Brain pericyte (primary cell): ENCODE data around the gene SLC35E4.
"Not testable (repeated sequence)": the region's sequence is repeated elsewhere in the genome, so short reads cannot be mapped to it uniquely, and the experiment has no call there.

Source experiments
- DNase-seq: peaks from one replicate; pipeline ENCODE4 v3.0.0-alpha.2; 2012; ENCODE audit warnings: low read depth, low spot score

SLC35E4 gene

GRCh38 chr22:30650508-30651116 lies 15.0 kb downstream of the SLC35E4 start:
- no peak for DNase-seq

DNA sequence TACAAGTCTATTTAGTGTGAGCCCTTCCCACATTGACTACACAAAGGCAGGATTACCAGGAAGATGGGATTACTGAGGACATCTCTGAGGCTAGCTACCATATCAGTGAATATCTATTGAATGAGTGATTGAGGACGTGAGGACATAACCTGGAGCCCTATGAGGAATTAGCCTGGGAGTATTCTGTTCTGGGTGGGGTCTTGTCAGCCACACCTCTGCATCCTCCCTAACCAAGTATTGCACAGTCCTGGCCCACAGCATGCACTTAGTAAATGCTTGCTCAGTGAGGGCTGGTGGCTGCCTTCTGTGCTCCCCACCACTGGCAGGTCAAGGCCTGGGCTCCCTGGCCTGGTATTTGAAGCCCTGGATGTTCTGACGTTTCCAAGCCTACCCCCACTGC lies 17.3 kb downstream of the SLC35E4 start:
- no peak for DNase-seq

GRCh38 chr22:30654361-30654760 lies 18.8 kb downstream of the SLC35E4 start:
- DNase-seq: no peak

DNA sequence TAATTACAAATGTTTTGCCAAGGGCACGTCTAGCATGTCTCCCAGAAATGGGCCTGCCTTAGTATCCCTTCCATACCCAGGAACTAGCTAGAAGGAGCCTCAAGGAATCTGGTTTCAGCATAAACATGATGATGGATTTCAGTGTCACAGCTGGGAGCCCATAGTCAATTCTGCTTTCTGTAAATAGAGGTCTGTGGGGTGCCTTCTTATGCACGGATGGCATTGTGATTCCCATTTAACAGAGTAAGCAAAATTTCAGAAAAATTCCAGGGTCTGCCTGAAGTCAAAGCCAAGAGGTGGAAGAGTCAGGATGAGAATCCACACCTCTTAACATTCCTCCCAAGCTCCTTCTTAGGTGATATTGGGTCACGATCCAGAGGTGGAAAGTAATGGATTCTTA lies 20.0 kb downstream of the SLC35E4 start:
- peak; percentile 65 for DNase-seq

DNA sequence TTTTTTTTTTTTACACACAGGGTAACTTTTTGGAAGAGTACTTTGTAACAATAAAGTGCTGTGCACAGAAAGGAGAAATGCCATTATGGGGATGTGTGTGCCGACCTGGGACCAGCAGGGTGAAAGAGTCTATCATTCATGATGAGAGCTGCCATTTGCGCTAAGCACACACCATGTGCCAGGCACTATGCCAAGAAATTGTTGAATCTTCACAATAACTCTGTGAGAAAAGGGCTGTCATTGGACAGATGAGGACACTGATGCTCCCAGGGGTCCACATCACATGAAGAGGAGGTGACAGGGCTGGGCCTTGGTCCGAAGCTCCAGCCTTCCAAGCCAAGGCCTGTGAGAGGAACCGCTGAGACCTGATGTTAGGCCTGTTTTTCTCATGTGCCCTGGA lies 26.5 kb downstream of the SLC35E4 start:
- DNase-seq: no peak

DNA sequence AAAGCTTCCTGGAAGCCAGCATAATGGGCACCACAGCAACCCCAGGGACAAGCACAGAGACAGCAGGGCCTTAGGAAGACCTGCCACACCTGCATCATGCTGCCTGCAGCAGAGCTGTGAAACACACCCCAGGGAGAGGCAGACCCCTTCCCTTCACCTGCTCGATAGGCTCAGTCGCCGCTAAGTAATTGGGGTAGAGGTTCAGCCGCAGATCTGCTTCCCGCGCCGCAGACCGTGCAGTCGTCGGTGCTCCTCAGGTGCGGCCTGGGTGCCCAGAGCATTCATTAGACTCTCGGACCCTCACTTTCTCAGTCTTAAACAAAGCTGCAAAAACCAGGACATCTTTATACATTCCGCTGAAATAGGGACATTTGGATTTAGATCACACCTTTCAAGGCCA lies 29.2 kb downstream of the SLC35E4 start:
- DNase-seq: no peak

GRCh38 chr22:30665266-30665665 lies 29.7 kb downstream of the SLC35E4 start:
- no peak for DNase-seq

DNA sequence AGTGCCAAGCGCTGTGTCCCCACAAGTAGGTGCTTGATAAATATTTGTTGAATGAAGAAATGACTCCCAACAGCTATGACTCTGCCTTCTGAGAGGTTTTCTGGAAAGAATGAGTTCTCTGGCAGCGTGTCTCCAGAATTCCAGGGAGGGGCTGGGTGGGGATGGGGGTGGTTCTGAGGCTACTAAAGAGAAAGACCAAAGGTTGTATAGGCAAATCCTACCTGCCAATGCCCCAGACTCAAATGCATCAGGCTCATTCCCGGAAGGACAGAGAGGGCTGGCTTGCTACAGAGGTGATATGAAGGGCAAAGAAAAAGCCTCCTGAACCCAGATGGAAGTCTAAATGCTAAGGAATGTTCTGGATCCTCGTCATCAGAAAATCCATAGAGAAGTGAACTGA lies 30.2 kb downstream of the SLC35E4 start:
- no peak for DNase-seq

- DNase-seq: no peak
Observed at GRCh38 chr22:30667107-30667493, 31.5 kb downstream of the SLC35E4 start.

DNA sequence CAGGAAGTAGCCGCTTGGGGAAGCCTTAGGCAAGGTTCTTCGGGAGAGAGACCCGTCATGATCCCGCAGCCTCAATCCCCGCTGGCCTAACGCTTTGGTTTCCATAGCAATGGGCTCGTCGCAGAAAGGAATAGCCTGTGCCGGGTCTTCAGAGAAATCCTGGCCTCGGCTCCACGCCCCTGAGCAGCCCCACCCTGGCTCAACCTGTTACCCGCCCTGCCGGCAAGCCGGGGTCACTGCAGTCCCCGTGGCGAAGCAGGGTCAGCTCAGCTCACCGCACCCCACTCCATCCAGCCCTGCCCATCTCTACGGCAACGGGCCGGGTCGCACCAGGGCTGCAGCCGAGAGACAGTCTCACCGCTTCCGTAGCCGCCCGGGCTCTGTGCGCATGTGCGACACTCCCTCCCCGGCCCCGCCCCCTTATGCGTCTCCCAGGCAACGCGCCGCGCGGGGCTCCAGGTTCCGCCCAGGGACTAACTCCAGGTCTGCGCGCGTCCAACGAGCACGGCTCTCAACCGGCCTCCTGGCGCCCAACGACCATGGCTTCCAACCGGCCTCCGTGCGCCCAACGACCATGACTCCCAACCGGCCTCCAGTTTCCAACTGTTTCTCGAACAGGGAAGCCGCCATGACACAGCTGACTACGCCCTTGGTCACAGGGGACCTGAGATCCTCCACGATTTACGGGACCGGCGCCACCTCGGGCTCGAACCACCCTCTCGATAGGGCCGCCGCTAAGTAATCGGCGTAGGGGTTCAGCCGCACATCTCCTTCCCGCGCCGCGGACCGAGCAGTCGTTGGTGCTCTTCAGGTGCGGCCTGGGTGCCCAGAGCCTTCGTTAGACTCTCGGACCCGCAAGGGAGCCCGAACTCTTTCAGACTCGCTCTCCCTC lies 32.2 kb downstream of the SLC35E4 start, which contains the start of gene DUSP18:
TSS of gene DUSP18 (minus strand) at position 382 of the 892 bp plus-strand sequence. CDS start 3,872 bp downstream, outside the sequence.
- peak; percentile 48 for DNase-seq

DNA sequence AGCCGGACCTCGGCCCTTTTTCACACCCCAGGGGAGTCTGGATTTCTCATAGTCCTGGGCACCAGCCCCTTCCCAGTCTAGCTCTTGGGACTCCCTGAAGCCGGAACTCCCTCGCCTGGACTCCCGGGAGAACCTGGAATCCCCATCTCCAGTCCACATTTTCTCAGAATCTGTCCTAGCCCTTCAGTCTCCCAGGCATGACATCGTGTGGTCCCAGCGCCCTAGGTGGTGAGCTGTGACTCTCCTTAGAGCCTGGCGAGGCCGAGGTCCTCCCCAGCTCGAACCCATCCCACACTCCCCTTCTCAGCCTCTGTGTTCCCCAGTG lies 32.8 kb downstream of the SLC35E4 start:
- DNase-seq: no peak

DNA sequence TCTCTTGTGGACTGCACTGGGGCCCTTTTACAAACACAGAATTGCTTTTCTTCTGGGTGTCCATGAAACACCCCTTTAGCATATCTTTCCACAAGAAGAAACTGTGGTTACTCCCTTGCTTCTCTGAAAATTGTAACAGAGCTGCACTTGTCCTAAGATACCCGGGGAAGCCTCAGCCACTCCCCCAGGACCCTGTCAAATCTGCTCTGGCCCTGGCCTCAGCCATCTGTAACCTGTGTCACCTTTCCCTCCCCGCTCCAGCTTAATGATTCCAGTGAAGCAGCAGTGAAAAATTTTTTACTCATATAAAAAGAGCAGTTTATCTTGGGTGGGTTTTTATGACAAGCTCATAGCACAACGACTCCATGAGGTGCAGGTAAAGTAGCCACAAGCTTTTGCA lies 35.5 kb downstream of the SLC35E4 start:
- DNase-seq: no peak

DNA sequence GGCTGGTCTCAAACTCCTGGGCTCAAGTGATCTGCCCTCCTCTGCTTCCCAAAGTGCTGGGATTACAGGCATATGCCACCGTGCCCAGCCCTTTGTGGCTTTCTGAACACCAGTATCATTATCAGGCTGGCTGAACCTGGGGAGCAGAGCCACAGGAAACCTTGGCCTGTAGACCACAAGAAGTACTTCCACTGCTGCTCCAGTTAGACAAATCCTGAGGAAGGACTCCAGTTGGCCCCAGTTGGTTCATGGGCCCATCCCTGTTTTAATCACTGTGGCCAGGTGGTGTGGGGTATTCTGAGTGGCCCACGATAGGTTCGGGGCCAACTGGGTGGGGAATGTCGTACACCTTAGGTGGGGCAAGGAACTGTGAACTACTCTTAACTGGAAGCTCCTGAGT lies 37.6 kb downstream of the SLC35E4 start:
- no peak for DNase-seq

DNA sequence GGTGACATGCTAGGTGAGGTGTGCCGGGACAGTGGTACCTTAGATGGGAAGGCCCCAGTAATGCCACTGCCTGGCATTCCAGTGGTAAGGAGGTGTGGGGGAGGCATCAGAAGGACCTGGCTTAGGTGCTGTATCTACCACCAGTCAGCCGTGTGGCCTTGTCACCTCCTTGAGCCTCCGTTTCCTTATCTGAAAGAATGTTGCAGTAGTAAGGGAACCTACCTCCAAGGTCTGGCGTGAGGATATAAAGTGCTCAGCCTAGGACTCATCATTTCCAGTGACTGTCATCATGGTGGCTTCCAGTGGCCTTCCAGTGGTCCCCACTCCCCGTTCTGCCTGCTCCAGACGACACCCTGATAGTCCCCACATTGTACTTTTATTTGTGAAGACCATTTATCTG lies 38.9 kb downstream of the SLC35E4 start:
- DNase-seq: no peak

DNA sequence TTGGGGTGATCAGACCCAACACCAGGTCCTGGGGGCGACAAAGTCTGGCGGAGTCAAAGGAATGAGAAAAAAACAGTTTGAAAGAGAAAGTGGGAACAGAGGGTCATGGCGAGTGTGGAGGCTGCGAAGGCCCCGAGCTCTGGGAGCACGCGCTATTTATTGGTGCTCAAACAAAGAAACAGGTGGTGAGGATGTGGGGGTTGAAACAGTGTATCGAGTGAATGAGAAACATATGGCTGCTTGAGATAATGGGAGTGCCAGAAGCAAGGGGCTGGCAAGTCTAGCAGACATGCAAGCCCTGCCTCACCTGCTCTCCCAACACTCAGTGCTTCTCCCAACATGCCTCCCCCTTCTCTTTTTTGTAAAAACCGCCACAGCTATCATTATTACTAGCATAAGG lies 39.9 kb downstream of the SLC35E4 start:
- no peak for DNase-seq

DNA sequence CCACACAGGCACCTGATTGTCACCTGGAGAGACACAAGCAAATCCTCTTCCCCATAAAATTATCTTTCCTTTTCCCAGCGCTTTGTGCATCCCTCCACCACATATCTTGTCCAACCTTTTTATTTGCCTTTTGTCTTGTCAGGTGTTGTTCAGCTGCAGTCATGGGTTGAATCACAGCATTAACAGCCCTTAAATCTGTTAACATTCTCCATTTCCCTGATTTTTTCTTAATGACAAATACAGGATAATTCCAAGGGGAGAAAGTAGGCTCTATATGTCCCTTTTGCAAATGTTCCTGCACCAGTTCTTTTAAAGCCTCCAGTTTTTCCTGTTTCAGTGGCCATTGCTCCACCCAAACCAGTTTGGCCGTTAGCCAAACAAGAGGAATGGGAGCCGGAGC lies 41.0 kb downstream of the SLC35E4 start:
- DNase-seq: not testable (repeated sequence)

DNA sequence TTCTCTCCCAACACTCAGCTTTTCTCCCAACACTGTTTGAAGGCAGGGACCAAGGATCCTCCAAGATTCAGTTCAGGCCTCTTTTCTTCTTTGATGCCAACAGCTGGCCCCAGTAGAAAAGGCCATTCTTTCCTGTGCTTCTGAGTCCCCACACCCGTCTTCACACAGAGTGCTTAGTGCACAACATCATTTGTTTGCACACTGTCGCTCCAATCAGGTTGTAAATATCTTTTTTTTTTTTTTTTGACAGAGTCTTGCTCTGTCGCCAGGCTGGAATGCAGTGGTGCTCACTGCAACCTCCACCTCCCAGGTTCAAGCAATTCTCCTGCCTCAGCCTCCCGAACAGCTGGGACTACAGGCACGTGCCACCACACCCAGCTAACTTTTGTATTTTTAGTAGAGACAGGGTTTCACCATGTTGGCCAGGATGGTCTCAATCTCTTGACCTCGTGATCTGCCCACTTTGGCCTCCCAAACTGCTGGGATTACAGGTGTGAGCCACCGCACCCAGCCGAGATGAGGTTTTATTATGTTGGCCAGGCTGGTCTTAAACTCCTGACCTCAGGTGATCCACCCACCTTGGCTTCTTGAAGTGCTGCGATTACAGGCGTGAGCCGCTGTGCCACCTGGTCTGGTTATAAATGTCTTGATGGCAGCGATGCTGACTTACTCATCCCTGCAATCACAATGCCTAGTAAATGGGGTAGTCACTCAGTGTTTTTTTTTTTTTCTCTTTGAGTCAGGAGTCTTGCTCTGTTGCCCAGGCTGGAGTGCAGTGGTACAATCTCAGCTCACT lies 44.5 kb downstream of the SLC35E4 start:
- not testable (repeated sequence) for DNase-seq

DNA sequence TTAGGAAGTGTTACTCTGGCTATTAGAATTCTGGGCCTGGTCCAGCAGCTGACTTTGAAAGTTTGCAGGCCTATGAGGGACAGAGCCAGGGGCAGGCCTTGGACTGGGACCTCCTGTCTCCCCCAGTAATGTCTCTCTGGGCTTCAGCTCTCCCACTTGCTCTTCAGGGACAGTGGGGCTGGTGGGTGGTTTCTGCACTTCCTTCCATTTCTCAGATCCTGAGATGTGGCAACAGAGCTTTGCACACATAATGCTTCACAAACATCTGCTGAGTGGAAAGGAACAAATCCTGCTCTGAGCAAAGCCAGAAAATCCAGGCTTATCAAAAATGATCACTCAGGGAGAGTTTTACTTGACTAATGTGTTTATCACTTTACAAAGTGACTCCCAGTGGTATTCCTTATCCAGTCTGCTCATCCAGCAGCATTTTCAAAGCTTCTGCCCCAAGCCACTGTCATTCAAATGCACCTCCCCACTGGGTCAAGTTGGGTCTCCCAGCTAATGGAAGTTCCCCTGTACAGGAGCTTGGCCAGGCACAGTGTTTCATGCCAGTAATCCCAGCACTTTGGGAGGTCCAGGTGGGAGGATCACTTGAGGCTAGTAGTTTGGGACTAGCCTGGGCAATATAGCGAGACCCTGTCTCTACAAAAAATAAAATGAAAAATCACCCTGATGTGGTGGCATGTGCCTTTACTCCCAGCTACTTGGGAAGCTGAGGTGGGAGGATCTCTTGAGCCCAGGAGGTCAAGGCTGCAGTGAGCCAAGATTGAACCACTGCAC lies 45.6 kb downstream of the SLC35E4 start:
- DNase-seq: no peak

DNA sequence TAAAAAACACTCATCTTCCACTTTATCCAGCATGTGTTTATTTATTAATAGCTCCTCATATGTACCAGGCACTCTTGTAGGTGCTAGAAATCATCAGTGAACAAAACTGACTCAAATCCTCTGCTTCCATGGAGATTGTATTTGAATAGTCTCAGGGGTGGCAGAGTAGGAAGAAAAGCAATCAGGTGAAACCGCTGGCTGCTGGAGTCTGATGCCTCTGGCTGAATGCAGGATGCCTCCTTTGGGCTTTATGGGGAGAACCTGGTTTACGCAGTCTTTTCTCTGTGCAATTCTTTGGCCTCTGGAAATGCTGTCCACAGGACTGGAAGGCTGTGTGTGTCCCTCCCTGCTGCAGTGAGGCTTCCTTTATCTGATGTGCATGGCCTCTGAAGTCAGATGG lies 46.2 kb downstream of the SLC35E4 start:
- no peak for DNase-seq

GRCh38 chr22:30685178-30685577 lies 49.6 kb downstream of the SLC35E4 start:
- no peak for DNase-seq

- DNase-seq: no peak
Observed at GRCh38 chr22:30687358-30687757, 51.8 kb downstream of the SLC35E4 start.

- no peak for DNase-seq
Observed at GRCh38 chr22:30689622-30690021, 54.0 kb downstream of the SLC35E4 start.
